ENCODE data around the gene SLC35E3.
"Not testable (repeated sequence)": the region's sequence is repeated elsewhere in the genome, so short reads cannot be mapped to it uniquely, and the experiment has no call there.

The SLC35E3 gene

DNA sequence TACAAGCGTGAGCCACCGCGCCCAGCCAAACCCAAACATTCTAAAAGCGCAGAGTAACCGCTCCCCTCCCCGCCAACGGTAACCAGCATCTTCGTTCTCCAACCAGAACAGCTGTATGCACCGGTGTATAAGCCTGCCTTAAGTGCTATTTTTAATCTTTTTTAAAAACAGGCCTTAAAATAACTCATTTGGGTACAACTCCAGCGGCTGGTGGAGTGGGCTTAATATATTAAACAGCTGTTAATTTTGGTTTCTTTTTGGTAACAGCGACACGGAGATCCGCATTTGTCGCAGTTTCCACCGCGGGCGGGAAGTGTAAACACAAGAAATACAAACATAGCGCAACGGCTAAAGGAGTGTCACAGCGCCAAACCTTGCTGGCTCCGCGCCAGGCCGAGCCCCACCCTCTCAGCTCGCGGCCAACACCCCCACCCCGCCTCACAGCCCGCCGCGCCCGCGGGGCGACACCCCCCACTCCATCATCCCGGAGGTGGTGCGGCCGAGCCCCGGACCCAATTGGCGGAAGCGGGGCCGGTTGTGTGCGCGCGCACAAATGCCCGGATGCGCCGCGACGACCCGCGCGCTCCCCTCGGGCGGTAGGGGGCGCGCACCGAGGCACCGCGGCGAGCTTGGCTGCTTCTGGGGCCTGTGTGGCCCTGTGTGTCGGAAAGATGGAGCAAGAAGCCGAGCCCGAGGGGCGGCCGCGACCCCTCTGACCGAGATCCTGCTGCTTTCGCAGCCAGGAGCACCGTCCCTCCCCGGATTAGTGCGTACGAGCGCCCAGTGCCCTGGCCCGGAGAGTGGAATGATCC is 61.8 kb downstream of the SLC35E3 start, which contains the start of gene MDM2:
MDM2 (plus strand) TSS at position 602 of the 812 bp plus-strand sequence. CDS start 301 bp downstream, outside the sequence.
- Histone ChIP-seq H2AFZ (ENCODE audit: low read length) (peak within 1 kb of the TSS; percentile 23; the same call in 1 of the 2 replicates), H3K27me3 (replicated peaks; ENCODE audit: insufficient read depth, low read length) (no peaks in the 10 kb centered on the region), H3K27ac (ENCODE audit: low read length) (peak within 1 kb of the TSS; percentile 99), H3K4me2 (ENCODE audit: low read depth, low read length) (peak within 1 kb of the TSS; percentile 86), H3K4me3 (ENCODE audit: low read length) (peak within 1 kb of the TSS; percentile 91), H3K9ac (ENCODE audit: low read length) (peak within 1 kb of the TSS; percentile 100), H3K4me1 (ENCODE audit: low read length) (peaks cover 13% of the 10 kb centered on the region), H3K9me2 (replicated peaks; ENCODE audit: insufficient read depth, low read length) (no peaks in the 10 kb centered on the region), H4K20me1 (ENCODE audit: insufficient read depth, low read length) (peaks cover 8% of the 10 kb centered on the region), H3F3A (ENCODE audit: insufficient read depth, low read length) (peaks cover 57% of the 10 kb centered on the region), H3K79me2 (ENCODE audit: low read length) (peaks cover 39% of the 10 kb centered on the region), H3K36me3 (replicated peaks; ENCODE audit: insufficient read depth, low read length) (peaks cover 6% of the 10 kb centered on the region; the same call in 1 of the 2 replicates), H3K9me3 (replicated peaks; ENCODE audit: insufficient read depth, low read length) (no peaks in the 10 kb centered on the region)
- TF ChIP-seq, protein P1, sequence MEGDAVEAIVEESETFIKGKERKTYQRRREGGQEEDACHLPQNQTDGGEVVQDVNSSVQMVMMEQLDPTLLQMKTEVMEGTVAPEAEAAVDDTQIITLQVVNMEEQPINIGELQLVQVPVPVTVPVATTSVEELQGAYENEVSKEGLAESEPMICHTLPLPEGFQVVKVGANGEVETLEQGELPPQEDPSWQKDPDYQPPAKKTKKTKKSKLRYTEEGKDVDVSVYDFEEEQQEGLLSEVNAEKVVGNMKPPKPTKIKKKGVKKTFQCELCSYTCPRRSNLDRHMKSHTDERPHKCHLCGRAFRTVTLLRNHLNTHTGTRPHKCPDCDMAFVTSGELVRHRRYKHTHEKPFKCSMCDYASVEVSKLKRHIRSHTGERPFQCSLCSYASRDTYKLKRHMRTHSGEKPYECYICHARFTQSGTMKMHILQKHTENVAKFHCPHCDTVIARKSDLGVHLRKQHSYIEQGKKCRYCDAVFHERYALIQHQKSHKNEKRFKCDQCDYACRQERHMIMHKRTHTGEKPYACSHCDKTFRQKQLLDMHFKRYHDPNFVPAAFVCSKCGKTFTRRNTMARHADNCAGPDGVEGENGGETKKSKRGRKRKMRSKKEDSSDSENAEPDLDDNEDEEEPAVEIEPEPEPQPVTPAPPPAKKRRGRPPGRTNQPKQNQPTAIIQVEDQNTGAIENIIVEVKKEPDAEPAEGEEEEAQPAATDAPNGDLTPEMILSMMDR (IDR thresholded peaks at IDR 0.05; ENCODE audit: low read length), result peak; percentile 66
- no peak for TF ChIP-seq EZH2phosphoT487 (IDR thresholded peaks at IDR 0.05; ENCODE audit: low read length)
- TF ChIP-seq EZH2 (optimal IDR thresholded peaks at IDR 0.05; ENCODE audit: low read depth, low read length), result no peak
- peak; percentile 98 for DNase-seq

DNA sequence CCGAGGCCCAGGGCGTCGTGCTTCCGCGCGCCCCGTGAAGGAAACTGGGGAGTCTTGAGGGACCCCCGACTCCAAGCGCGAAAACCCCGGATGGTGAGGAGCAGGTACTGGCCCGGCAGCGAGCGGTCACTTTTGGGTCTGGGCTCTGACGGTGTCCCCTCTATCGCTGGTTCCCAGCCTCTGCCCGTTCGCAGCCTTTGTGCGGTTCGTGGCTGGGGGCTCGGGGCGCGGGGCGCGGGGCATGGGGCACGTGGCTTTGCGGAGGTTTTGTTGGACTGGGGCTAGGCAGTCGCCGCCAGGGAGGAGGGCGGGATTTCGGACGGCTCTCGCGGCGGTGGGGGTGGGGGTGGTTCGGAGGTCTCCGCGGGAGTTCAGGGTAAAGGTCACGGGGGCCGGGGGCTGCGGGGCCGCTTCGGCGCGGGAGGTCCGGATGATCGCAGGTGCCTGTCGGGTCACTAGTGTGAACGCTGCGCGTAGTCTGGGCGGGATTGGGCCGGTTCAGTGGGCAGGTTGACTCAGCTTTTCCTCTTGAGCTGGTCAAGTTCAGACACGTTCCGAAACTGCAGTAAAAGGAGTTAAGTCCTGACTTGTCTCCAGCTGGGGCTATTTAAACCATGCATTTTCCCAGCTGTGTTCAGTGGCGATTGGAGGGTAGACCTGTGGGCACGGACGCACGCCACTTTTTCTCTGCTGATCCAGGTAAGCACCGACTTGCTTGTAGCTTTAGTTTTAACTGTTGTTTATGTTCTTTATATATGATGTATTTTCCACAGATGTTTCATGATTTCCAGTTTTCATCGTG is 62.6 kb downstream of the SLC35E3 start:
- Histone ChIP-seq H3K9me2 (replicated peaks; ENCODE audit: insufficient read depth, low read length) (no peaks in the 10 kb centered on the region), H3K4me3 (ENCODE audit: low read length) (peak overlapping the region; percentile 91), H3K27me3 (replicated peaks; ENCODE audit: insufficient read depth, low read length) (no peaks in the 10 kb centered on the region), H3K4me1 (ENCODE audit: low read length) (peaks cover 14% of the 10 kb centered on the region), H4K20me1 (ENCODE audit: insufficient read depth, low read length) (peaks cover 15% of the 10 kb centered on the region), H3K27ac (ENCODE audit: low read length) (peak overlapping the region; percentile 99), H3K36me3 (replicated peaks; ENCODE audit: insufficient read depth, low read length) (peaks cover 6% of the 10 kb centered on the region; the same call in 1 of the 2 replicates), H3K9me3 (replicated peaks; ENCODE audit: insufficient read depth, low read length) (no peaks in the 10 kb centered on the region), H3K9ac (ENCODE audit: low read length) (peak overlapping the region; percentile 100), H2AFZ (ENCODE audit: low read length) (no peak overlapping the region), H3F3A (ENCODE audit: insufficient read depth, low read length) (peaks cover 64% of the 10 kb centered on the region), H3K79me2 (ENCODE audit: low read length) (peaks cover 47% of the 10 kb centered on the region), H3K4me2 (ENCODE audit: low read depth, low read length) (peak overlapping the region; percentile 83)
- TF ChIP-seq EZH2phosphoT487 (IDR thresholded peaks at IDR 0.05; ENCODE audit: low read length) (no peak), EZH2 (optimal IDR thresholded peaks at IDR 0.05; ENCODE audit: low read depth, low read length) (no peak)
- TF ChIP-seq, protein P1 (IDR thresholded peaks at IDR 0.05; ENCODE audit: low read length), result no peak
- DNase-seq, result peak; percentile 100

- Histone ChIP-seq H3K4me2 (ENCODE audit: low read depth, low read length) (peak overlapping the region; percentile 83), H3F3A (ENCODE audit: insufficient read depth, low read length) (peaks cover 70% of the 10 kb centered on the region), H3K4me3 (ENCODE audit: low read length) (peak overlapping the region; percentile 91), H4K20me1 (ENCODE audit: insufficient read depth, low read length) (peaks cover 21% of the 10 kb centered on the region), H3K9ac (ENCODE audit: low read length) (peak overlapping the region; percentile 100), H3K36me3 (replicated peaks; ENCODE audit: insufficient read depth, low read length) (peaks cover 6% of the 10 kb centered on the region; the same call in 1 of the 2 replicates), H3K79me2 (ENCODE audit: low read length) (peaks cover 55% of the 10 kb centered on the region), H2AFZ (ENCODE audit: low read length) (no peak overlapping the region), H3K9me2 (replicated peaks; ENCODE audit: insufficient read depth, low read length) (no peaks in the 10 kb centered on the region), H3K9me3 (replicated peaks; ENCODE audit: insufficient read depth, low read length) (no peaks in the 10 kb centered on the region), H3K27me3 (replicated peaks; ENCODE audit: insufficient read depth, low read length) (no peaks in the 10 kb centered on the region), H3K4me1 (ENCODE audit: low read length) (peaks cover 18% of the 10 kb centered on the region), H3K27ac (ENCODE audit: low read length) (peak overlapping the region; percentile 99)
- no peak for DNase-seq
- TF ChIP-seq EZH2phosphoT487 (IDR thresholded peaks at IDR 0.05; ENCODE audit: low read length) (no peak), EZH2 (optimal IDR thresholded peaks at IDR 0.05; ENCODE audit: low read depth, low read length) (no peak)
- TF ChIP-seq, protein P1 (IDR thresholded peaks at IDR 0.05; ENCODE audit: low read length), result no peak
Observed at GRCh38 chr12:68809190-68810026, 63.4 kb downstream of the SLC35E3 start.

- H3F3A ChIP-seq (ENCODE audit: insufficient read depth, low read length), result peaks cover 76% of the 10 kb centered on the region
- H3K27ac ChIP-seq (ENCODE audit: low read length), result peak overlapping the region; percentile 99
- not testable (repeated sequence) for H2AFZ ChIP-seq (ENCODE audit: low read length)
Observed at GRCh38 chr12:68810027-68810389, 64.0 kb downstream of the SLC35E3 start.

More at GRCh38 chr12:68810027-68810389, 64.0 kb downstream of the SLC35E3 start:
- Histone ChIP-seq H3K4me3 (ENCODE audit: low read length) (peak overlapping the region; percentile 91), H3K4me2 (ENCODE audit: low read depth, low read length) (peak overlapping the region; percentile 83; the same call in 1 of the 2 replicates), H3K79me2 (ENCODE audit: low read length) (peaks cover 61% of the 10 kb centered on the region), H3K4me1 (ENCODE audit: low read length) (peaks cover 23% of the 10 kb centered on the region), H4K20me1 (ENCODE audit: insufficient read depth, low read length) (peaks cover 27% of the 10 kb centered on the region), H3K36me3 (replicated peaks; ENCODE audit: insufficient read depth, low read length) (peaks cover 11% of the 10 kb centered on the region), H3K9ac (ENCODE audit: low read length) (peak overlapping the region; percentile 100)
- not testable (repeated sequence) for H3K9me2 ChIP-seq (replicated peaks; ENCODE audit: insufficient read depth, low read length); H3K27me3 ChIP-seq (replicated peaks; ENCODE audit: insufficient read depth, low read length); DNase-seq; H3K9me3 ChIP-seq (replicated peaks; ENCODE audit: insufficient read depth, low read length)

Data from MM.1S (cell line).